HepG2 (cell line): ENCODE data around the gene ABCA3.

ENCODE experiments used
- BRD4 ChIP-seq: sonication (generic); formaldehyde crosslinking; IDR thresholded peaks from 2 replicates; pipeline ENCODE4 v1.4.0; 2020; ENCODE audit warnings: missing genetic modification reagents
- EZH2 ChIP-seq: conservative IDR thresholded peaks from 2 replicates; pipeline ENCODE4 v1.6.1; 2012; ENCODE audit warnings: mild to moderate bottlenecking, low read depth, low read length, moderate library complexity
- FOXJ3 ChIP-seq: sonication (generic); formaldehyde crosslinking; IDR thresholded peaks from 2 replicates; pipeline ENCODE4 v1.4.0; 2020; ENCODE audit warnings: missing genetic modification reagents, mild to moderate bottlenecking, borderline replicate concordance
- MIER3 ChIP-seq: IDR thresholded peaks from 2 replicates; pipeline ENCODE4 v1.6.1; 2016; ENCODE audit warnings: missing compliant biosample characterization, borderline replicate concordance
- MTA3 ChIP-seq: sonication (generic); formaldehyde crosslinking; IDR thresholded peaks from 2 replicates; pipeline ENCODE4 v1.4.0; 2020; ENCODE audit warnings: missing genetic modification reagents
- PAWR ChIP-seq: sonication (generic); formaldehyde crosslinking; IDR thresholded peaks from 2 replicates; pipeline ENCODE4 v1.4.0; 2020; ENCODE audit warnings: missing genetic modification reagents, mild to moderate bottlenecking, borderline replicate concordance
- PAX8 ChIP-seq: sonication (generic); formaldehyde crosslinking; IDR thresholded peaks from 2 replicates; pipeline ENCODE4 v1.8.0; 2022; ENCODE audit warnings: mild to moderate bottlenecking, missing genetic modification reagents, borderline replicate concordance
- POLR2A ChIP-seq, 2 experiments: IDR thresholded peaks; 2 replicates each; pipeline ENCODE4 v1.6.1; 2011; ENCODE audit warnings: low read depth in 2 of 2, low read length in 2 of 2, mild to moderate bottlenecking in 1 of 2, moderate library complexity in 1 of 2; ENCODE audit not compliant: insufficient read depth in 1 of 2
- ZNF501 ChIP-seq: sonication (generic); formaldehyde crosslinking; IDR thresholded peaks from 2 replicates; pipeline ENCODE4 v1.5.1; 2020; ENCODE audit warnings: mild to moderate bottlenecking, moderate library complexity, missing genetic modification reagents
- ZNF557 ChIP-seq: sonication (generic); formaldehyde crosslinking; IDR thresholded peaks from 2 replicates; pipeline ENCODE4 v1.4.0; 2020; ENCODE audit warnings: missing genetic modification reagents
- ZNF577 ChIP-seq: sonication (generic); formaldehyde crosslinking; IDR thresholded peaks from 2 replicates; pipeline ENCODE4 v1.4.0; 2020; ENCODE audit warnings: mild to moderate bottlenecking, low read depth, missing genetic modification reagents, borderline replicate concordance
- ZNF720 ChIP-seq: sonication (generic); formaldehyde crosslinking; IDR thresholded peaks from 2 replicates; pipeline ENCODE4 v1.4.0; 2020; ENCODE audit warnings: missing genetic modification reagents
- TF ChIP-seq, protein P1 (sequence below): sonication (generic); formaldehyde crosslinking; IDR thresholded peaks from 2 replicates; pipeline ENCODE4 v1.5.0; 2020; ENCODE audit warnings: mild to moderate bottlenecking, missing genetic modification reagents, moderate library complexity
- TF ChIP-seq, protein P2 (sequence below): sonication (generic); formaldehyde crosslinking; IDR thresholded peaks from 2 replicates; pipeline ENCODE4 v1.5.0; 2020; ENCODE audit warnings: mild to moderate bottlenecking, missing genetic modification reagents

DNA sequence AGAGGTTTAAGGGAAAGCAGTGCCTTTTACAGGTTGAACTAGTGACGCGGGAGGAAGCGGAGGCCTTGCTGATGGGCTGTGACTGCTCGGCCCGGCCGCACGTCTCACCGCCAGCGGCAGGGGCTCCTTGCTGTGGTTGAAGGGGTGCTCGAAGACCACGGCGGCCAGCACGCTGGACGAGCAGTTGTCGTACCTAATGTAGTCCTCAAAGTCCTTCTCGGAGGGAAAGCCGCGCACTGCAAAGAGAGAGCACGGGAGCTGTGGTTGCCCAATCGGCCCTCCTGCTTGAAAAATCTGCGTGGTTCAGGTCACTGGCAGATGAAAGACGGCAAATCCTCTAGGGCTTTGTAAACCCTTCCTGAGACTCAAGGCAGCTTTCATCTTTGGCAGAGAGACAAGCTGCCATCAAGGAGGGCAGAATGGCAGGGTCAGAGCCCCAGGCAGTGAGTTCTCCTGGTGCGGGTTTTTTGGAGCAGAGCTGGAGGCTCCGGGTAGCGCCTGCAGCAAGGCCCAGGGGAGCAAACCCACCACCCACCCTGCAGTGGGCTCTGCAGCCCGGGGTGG, 16.1 kb downstream of the ABCA3 start:
- TF ChIP-seq, protein P1, sequence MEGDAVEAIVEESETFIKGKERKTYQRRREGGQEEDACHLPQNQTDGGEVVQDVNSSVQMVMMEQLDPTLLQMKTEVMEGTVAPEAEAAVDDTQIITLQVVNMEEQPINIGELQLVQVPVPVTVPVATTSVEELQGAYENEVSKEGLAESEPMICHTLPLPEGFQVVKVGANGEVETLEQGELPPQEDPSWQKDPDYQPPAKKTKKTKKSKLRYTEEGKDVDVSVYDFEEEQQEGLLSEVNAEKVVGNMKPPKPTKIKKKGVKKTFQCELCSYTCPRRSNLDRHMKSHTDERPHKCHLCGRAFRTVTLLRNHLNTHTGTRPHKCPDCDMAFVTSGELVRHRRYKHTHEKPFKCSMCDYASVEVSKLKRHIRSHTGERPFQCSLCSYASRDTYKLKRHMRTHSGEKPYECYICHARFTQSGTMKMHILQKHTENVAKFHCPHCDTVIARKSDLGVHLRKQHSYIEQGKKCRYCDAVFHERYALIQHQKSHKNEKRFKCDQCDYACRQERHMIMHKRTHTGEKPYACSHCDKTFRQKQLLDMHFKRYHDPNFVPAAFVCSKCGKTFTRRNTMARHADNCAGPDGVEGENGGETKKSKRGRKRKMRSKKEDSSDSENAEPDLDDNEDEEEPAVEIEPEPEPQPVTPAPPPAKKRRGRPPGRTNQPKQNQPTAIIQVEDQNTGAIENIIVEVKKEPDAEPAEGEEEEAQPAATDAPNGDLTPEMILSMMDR (CRISPR knock-in tag), result no peak
- TF ChIP-seq PAX8, result no peak
- no peak for TF ChIP-seq MTA3 (CRISPR knock-in tag)
- no peak for TF ChIP-seq FOXJ3 (CRISPR knock-in tag)
- no peak for TF ChIP-seq BRD4 (CRISPR knock-in tag)
- TF ChIP-seq, protein P2, sequence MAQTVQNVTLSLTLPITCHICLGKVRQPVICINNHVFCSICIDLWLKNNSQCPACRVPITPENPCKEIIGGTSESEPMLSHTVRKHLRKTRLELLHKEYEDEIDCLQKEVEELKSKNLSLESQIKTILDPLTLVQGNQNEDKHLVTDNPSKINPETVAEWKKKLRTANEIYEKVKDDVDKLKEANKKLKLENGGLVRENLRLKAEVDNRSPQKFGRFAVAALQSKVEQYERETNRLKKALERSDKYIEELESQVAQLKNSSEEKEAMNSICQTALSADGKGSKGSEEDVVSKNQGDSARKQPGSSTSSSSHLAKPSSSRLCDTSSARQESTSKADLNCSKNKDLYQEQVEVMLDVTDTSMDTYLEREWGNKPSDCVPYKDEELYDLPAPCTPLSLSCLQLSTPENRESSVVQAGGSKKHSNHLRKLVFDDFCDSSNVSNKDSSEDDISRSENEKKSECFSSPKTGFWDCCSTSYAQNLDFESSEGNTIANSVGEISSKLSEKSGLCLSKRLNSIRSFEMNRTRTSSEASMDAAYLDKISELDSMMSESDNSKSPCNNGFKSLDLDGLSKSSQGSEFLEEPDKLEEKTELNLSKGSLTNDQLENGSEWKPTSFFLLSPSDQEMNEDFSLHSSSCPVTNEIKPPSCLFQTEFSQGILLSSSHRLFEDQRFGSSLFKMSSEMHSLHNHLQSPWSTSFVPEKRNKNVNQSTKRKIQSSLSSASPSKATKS (CRISPR knock-in tag), result no peak
- no peak for TF ChIP-seq MIER3 (CRISPR knock-in tag)
- TF ChIP-seq POLR2A (IDR thresholded peaks at IDR 0.05; ENCODE audit: insufficient read depth in 1 of 2, low read depth in 2 of 2, low read length in 2 of 2), result no peak
- no peak for TF ChIP-seq ZNF577 (CRISPR knock-in tag)
- no peak for TF ChIP-seq ZNF720 (CRISPR knock-in tag)
- TF ChIP-seq ZNF501, result no peak
- peak; percentile 78; the same call in 1 of the 2 replicates for TF ChIP-seq EZH2
- no peak for TF ChIP-seq PAWR (CRISPR knock-in tag)
- TF ChIP-seq ZNF557, result no peak
